Fibroblast of pulmonary artery (primary cell): ENCODE measurements around the gene ZSCAN29.

Source experiments
- DNase-seq: peaks from one replicate; pipeline ENCODE4 v3.0.0-alpha.2; 2010; ENCODE audit warnings: low read depth
- H3K4me3 ChIP-seq: replicated peaks from 2 replicates; pipeline ENCODE4 v1.5.1; 2011; ENCODE audit warnings: low read depth, mild to moderate bottlenecking, control low read depth, low read length, moderate library complexity
- CTCF ChIP-seq: IDR thresholded peaks from 2 replicates; pipeline ENCODE4 v1.5.1; 2011; ENCODE audit warnings: mild to moderate bottlenecking, control low read depth, low read length, inconsistent platforms; ENCODE audit errors: missing control alignments

ZSCAN29 gene

DNA sequence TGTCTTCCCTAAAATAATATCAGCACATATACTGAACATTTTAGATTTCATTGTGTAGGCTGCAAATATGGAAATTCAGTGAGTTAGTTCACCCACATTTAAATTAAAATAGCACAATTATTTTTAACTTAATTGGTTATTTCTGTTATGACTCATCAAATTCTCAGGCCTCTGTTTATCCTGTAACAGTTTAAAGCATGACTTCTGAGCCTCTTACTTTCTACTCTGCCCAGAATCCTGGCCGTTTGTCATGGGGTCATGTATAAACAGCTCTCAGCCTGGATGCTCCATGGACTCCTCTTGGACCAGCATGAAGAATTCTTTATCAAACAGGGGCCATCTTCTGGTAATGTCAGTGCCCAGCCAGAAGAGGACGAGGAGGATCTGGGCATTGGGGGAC, 12.2 kb upstream of the ZSCAN29 start:
- H3K4me3 ChIP-seq = no peak overlapping the region
- TF ChIP-seq CTCF = no peak
- DNase-seq = no peak

- DNase-seq = no peak
These were observed 11.5 kb upstream of the ZSCAN29 start for GRCh38 chr15:43382310-43382709.

DNA sequence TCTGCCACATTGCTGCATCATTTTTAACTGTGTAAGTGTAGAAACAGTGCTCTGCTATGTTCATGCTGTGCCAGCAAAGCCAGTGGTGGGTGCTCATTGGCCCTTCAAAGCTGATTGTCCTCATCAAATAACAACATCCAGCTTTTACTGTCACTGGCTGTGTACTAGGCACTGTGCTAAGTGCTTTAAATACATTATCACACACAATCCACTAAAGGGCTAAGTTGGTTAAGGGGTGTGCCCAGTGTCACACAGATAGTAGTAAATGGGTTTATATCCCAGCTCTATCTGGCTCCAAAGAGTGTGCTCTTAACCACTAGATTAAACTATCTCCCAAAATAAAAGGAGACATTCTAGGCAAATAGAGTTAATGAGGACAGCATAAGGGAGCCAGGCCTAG, 7.8 kb upstream of the ZSCAN29 start:
- DNase-seq = no peak
- H3K4me3 ChIP-seq = no peak overlapping the region
- no peak for TF ChIP-seq CTCF

More at GRCh38 chr15:43382310-43382709, 11.5 kb upstream of the ZSCAN29 start:
- no peak for TF ChIP-seq CTCF
- H3K4me3 ChIP-seq = no peak overlapping the region

- DNase-seq = peak; percentile 47
- peak; percentile 88 for TF ChIP-seq CTCF
- no peak overlapping the region for H3K4me3 ChIP-seq
These were observed 5.3 kb upstream of the ZSCAN29 start for GRCh38 chr15:43376017-43376705.

- no peak for TF ChIP-seq CTCF
- peak overlapping the region; percentile 71 for H3K4me3 ChIP-seq
- peak; percentile 42 for DNase-seq
These were observed 401 bp downstream of the ZSCAN29 start for GRCh38 chr15:43370310-43370974.

DNA sequence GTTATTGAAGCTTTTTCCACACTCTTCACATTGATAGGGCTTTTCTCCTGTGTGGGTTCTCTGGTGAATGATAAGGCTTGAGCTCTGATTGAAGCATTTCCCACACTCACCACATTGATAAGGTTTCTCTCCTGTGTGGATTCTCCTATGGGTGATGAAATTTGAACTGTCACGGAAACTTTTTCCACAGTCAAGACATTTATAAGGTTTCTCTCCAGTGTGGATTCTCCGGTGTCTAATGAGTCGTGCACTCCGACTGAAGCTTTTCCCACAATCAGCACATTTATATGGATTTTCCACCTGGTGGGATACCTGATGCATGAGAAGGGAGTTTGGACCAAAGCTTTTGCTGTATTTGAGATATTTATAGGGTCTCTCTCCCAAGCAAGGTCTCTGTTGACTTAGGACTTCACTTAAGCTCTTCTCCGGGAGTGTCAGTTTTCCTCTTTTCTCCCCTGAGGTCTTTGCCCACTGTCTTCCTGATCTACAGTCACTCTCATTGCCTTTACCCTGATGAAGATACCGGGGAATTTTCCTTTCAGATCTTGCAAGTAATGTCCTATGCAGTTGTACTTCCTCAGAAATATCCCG, 9.4 kb downstream of the ZSCAN29 start:
- no peak for TF ChIP-seq CTCF
- no peak overlapping the region for H3K4me3 ChIP-seq
- peak; percentile 3 for DNase-seq
